ENCODE measurements around the gene KLHL29. TPM values are rescaled to one million over a fixed set of nuclear protein-coding genes. Genes with fewer than 3 reads are reported as not detected.

KLHL29 gene
- total RNA-seq, 2 experiments from 2014 or later: 2.5 to 2.7 TPM

- no peak overlapping the region for H3K27ac Mint-ChIP-seq
These were observed 222.9 kb downstream of the KLHL29 start for GRCh38 chr2:23607925-23608324.

GRCh38 chr2:23609254-23609653, 224.3 kb downstream of the KLHL29 start:
- intact Hi-C loops (cut with DNase I, micrococcal nuclease): no loop called here
- H3K27ac Mint-ChIP-seq: no peak overlapping the region
- ATAC-seq (ENCODE audit: poor library complexity) (no peak), DNase-seq (no peak)
- H3K9me3 Mint-ChIP-seq: peaks cover 10% of the 10 kb centered on the region
- peaks cover 12% of the 10 kb centered on the region for H3K27me3 Mint-ChIP-seq
- POLR2A ChIA-PET: no interaction called here
- H3K36me3 ChIP-seq (ENCODE audit: insufficient read depth, low read length): no peaks in the 10 kb centered on the region
- CTCF ChIA-PET: no interaction called here
- peaks cover 12 to 39% of the 10 kb centered on the region in 2 experiments for H3K9me3 ChIP-seq (ENCODE audit: control insufficient read depth in 1 of 2, insufficient read depth in 1 of 2, low read length in 2 of 2)
- no peak overlapping the region for H3K4me3 Mint-ChIP-seq
- no peaks in the 10 kb centered on the region for H3K4me1 ChIP-seq (ENCODE audit: insufficient read depth, low read length)
- peaks cover 5% of the 10 kb centered on the region for H3K36me3 Mint-ChIP-seq (ENCODE audit: low read depth)
- peaks cover 0 to 3% of the 10 kb centered on the region in 2 experiments for H3K27me3 ChIP-seq (ENCODE audit: control insufficient read depth in 1 of 2, insufficient read depth in 2 of 2, low read length in 2 of 2)
- TF ChIP-seq CTCF (IDR thresholded peaks at IDR 0.05): no peak
- H3K4me3 ChIP-seq (ENCODE audit: low read length): no peak overlapping the region
- no peak overlapping the region for H3K27ac ChIP-seq (ENCODE audit: low read depth in 1 of 2, low read length in 2 of 2)
- peaks cover 11% of the 10 kb centered on the region for H3K4me1 Mint-ChIP-seq (ENCODE audit: low read depth)

More at GRCh38 chr2:23607925-23608324, 222.9 kb downstream of the KLHL29 start:
- Histone ChIP-seq H3K4me3 (ENCODE audit: low read length) (no peak overlapping the region), H3K27me3 (ENCODE audit: control insufficient read depth in 1 of 2, insufficient read depth in 2 of 2, low read length in 2 of 2) (peaks cover 0 to 3% of the 10 kb centered on the region in 2 experiments), H3K36me3 (ENCODE audit: insufficient read depth, low read length) (no peaks in the 10 kb centered on the region), H3K27ac (ENCODE audit: low read depth in 1 of 2, low read length in 2 of 2) (no peak overlapping the region), H3K4me1 (ENCODE audit: insufficient read depth, low read length) (no peaks in the 10 kb centered on the region), H3K9me3 (ENCODE audit: control insufficient read depth in 1 of 2, insufficient read depth in 1 of 2, low read length in 2 of 2) (peaks cover 12 to 39% of the 10 kb centered on the region in 2 experiments)
- no peak overlapping the region for H3K4me3 Mint-ChIP-seq
- ATAC-seq (ENCODE audit: poor library complexity): no peak
- H3K9me3 Mint-ChIP-seq: peaks cover 10% of the 10 kb centered on the region
- no peak for DNase-seq
- peaks cover 3% of the 10 kb centered on the region for H3K4me1 Mint-ChIP-seq (ENCODE audit: low read depth)
- no peak for TF ChIP-seq CTCF (IDR thresholded peaks at IDR 0.05)
- intact Hi-C loops (cut with DNase I, micrococcal nuclease): no loop called here
- H3K27me3 Mint-ChIP-seq: peaks cover 12% of the 10 kb centered on the region
- ChIA-PET CTCF (no interaction called here), POLR2A (no interaction called here)
- peaks cover 5% of the 10 kb centered on the region for H3K36me3 Mint-ChIP-seq (ENCODE audit: low read depth)

- DNase-seq: no peak
- Mint-ChIP-seq H3K9me3 (peaks cover 10% of the 10 kb centered on the region), H3K4me3 (no peak overlapping the region), H3K4me1 (ENCODE audit: low read depth) (peaks cover 21% of the 10 kb centered on the region), H3K36me3 (ENCODE audit: low read depth) (peaks cover 5% of the 10 kb centered on the region), H3K27ac (no peak overlapping the region), H3K27me3 (peaks cover 12% of the 10 kb centered on the region)
- intact Hi-C loops (cut with DNase I, micrococcal nuclease): no loop called here
- ChIA-PET CTCF (no interaction called here), POLR2A (no interaction called here)
- no peak for ATAC-seq (ENCODE audit: poor library complexity)
- Histone ChIP-seq H3K9me3 (ENCODE audit: control insufficient read depth in 1 of 2, insufficient read depth in 1 of 2, low read length in 2 of 2) (peaks cover 5 to 15% of the 10 kb centered on the region in 2 experiments), H3K4me1 (ENCODE audit: insufficient read depth, low read length) (peaks cover 3% of the 10 kb centered on the region), H3K27ac (ENCODE audit: low read depth in 1 of 2, low read length in 2 of 2) (no peak overlapping the region), H3K27me3 (ENCODE audit: control insufficient read depth in 1 of 2, insufficient read depth in 2 of 2, low read length in 2 of 2) (peaks cover 0 to 3% of the 10 kb centered on the region in 2 experiments), H3K36me3 (ENCODE audit: insufficient read depth, low read length) (no peaks in the 10 kb centered on the region), H3K4me3 (ENCODE audit: low read length) (no peak overlapping the region)
- no peak for TF ChIP-seq CTCF (IDR thresholded peaks at IDR 0.05)
These were observed 226.9 kb downstream of the KLHL29 start for GRCh38 chr2:23611839-23612238.
